ENCODE data around the gene A1CF.
"Not testable (repeated sequence)": the region's sequence is repeated elsewhere in the genome, so short reads cannot be mapped to it uniquely, and the experiment has no call there.

The A1CF gene

DNA sequence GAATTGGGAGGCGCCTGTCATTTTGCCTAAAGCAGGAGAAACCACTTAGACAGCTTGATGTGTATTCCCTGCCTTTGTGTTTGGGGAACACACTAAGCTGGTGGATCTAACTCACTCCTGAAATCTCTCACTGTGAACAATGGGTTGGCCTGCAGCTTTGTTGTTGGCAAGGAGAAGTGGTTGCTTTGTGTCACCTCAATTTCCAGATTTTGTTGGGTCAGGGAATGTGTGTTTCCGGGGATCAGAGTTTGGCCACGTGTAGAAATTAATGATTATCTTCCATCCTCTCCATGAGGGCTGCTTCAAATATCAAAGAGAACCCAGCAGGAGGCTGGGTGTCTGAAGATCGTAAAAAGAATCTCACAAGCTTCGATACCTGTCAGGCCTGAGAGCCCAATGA is 27.8 kb downstream of the A1CF start:
- no peak for DNase-seq

DNA sequence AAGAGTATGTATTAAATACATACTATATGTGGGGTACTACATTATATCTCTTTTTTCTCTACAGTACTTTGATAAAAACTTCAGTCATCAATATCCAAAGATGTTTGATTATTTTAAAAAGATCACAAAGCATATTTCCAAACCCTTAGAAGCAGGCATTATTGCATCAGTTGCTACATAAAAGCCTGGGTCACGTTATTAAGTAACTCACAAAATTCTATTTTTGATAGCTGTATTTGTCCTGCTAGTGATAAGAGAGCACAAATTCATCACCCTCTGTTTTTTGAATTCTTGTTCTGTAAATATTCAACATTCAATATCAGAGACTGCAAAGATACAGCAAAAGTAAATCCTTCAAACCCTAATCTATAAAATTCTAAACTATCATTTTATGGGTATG is 30.0 kb downstream of the A1CF start:
- DNase-seq, result no peak

GRCh38 chr10:50855015-50855414 is 30.4 kb downstream of the A1CF start:
- no peak for DNase-seq

- no peak for DNase-seq
These were observed 31.9 kb downstream of the A1CF start for GRCh38 chr10:50853557-50853956.

DNA sequence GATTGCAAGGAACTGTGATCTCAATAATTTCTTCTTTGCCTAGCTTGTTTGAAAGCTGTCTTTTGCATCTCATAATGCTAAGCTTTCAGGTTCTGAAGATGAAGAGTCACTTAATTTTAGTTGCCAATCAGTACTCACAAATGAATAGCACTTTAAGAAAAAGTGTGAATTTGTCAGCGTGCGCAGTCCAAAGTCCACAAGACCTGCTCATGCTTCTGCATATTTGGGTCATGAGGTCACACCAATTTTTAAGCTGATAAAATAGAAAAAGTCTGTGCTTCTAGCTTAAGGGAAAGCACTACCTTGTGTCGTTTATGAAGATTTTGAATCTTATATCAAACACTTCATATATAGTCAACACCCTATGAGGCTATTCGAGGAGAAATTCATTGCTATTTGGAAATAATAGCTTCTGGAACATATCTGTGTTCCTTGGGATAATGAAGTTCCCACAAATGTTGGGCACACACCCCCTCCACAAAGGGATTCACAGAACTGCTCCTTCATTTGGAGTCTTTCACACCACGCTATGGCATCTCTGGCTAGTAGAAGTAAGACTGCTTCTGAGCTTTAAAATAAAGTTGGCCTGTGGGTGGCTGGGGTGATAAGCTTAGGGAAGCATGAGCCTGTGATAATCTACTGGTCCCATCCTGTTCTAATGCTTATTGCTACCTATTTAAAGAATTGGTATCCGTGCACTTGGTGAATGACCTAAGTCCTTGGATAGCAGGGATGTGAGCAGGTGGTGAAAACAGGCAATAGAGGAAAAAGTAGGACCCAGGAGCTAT is 33.3 kb downstream of the A1CF start:
- DNase-seq, result no peak

DNA sequence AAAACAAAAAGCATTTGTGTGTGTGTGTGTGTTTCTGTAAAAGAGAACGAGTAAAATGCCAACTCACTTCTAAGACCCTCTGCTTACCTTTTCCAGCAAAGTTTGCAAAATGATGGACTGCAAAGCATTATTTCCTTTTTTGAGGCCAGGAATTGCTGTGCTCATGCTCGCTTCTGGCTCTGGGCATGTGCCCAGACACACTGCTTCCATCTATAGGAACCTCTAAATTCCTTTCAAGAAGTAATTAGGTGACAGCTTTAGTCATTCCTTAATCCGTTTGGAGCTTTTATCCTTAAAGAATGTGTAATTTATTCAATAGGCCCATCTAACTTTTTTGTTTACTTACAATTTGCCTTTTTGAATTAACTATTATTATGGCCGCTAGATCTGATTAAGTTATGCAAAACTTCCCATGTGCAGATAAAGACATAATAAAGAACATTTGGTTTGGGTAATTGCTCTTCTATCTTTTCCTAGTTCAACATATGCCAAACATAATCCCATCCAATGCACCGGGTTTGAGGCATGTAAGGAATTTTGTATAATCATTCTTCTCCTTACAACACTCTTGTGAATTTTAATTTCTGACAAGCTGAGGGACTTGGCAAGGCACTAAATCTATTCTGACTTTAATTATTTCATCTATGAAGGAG is 34.7 kb downstream of the A1CF start:
- DNase-seq, result no peak

GRCh38 chr10:50846753-50847152 is 38.7 kb downstream of the A1CF start:
- DNase-seq, result no peak

DNA sequence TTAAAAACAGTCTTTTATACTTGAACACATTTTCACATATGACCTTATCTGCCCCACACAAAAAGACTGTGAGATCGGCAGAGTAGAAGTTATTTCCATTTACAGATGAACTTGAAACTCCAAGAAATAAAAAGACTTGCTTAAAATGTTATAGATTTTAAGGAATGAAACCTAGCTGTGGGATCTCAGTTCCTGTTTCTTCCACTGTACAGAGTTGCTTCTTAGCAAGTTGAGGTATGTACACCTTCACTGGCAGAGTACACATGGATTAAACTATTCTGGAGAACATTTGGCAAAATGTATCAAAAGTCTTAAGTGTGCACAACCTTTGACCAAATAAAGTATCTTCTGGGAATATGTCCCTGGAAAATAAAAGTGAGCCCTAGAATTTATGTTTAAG is 48.3 kb downstream of the A1CF start:
- DNase-seq, result no peak

DNA sequence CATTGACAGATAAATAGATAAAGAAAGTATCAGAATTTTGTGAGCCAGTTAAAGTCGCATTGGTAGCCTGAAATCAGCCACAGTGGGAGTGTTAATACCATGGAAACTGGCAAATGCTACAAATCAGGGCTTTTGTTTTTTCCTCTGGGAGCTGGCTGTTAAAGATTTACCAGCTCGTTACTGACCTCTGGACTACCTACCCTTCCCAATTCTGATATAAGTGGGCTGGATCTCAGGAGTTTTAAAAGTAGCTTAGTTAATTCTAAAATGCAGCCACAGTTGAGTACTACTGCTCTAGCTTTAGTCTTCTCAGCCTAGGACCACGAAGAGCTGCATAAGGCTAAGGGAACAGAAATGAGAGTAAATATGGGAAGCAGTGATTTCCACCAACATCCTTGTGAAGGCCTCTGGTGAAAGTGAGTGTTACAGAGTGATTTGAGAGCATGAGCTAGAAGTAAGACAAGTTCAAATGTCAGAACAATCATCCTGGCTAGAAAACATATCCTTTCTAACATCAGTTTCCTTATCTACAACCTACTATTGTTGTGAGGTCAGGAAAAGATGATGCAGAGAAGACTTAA is 53.2 kb downstream of the A1CF start:
- DNase-seq, result no peak

DNA sequence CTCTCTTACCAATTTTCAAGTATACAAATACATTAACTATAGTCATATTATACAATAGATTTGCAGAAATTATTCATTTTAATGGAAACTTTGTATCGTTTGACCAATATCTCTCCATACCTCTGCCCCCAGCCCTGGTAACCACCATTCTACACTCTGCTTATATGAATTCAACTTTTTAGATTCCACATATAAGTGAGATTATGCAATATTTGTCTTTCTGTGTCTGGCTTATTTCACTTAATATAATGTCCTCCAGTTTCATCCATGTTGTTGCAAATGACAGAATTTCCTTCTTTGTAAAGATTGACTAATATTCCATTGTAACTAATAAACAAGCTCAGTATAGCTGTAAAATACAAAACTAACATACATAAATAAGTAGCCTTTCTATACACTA is 55.4 kb downstream of the A1CF start:
- no peak for DNase-seq

DNA sequence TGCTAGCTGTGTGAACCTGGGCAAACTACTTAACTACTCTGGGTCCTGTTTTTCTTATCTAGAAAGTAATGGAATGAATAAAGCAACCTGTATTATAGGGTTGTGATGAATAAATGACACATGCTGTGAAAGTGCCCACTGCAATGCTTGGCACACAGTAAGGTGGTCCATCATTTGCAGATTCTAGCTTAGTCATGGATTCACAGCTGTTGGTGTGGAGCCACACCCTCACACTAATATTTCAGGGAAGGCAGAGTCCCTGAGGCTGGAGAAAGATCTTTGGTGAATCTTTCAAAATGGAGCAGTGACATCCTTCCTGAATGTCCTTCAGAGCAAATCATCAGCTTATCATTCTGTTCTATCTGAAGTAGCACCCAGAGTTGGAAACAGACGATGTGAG is 60.6 kb downstream of the A1CF start:
- DNase-seq, result no peak

DNA sequence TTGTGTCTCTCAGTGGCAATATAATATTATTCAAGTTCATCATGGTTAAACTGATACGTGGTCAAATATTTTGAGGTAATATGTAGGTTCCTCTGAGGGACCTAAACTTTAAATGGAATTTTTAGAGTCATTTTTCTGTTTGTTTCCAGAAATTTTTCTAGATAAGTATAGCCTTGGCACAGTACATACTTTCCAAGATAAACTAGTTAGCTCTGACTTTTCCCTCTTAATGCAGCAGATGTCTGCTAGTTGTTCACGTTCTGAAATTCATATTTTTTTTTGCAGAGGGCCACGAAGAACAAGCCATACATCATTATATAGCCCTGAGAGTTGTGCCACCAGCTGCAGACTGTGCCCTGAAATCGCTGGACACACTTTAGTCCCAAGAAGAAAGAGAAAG is 61.6 kb downstream of the A1CF start:
- no peak for DNase-seq

DNA sequence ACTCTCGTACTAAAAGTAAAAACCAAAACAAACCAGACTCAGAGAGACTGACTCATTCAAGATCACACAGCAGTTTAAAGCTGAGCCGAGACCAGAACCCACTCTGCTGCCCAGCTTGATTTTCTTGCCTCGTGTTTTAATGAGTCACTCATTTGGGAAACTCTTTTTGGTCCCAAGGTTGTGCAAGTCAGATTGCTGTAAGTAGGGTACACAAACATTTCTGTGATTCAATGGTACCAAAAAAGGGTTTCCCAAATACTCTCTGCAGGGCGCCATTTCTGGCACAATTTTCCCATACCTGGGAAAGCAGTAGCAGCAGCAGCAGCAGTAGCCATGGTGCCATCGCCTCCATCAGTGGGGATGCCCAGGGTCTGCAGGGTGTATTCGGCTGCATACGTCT is 75.8 kb downstream of the A1CF start:
- no peak for DNase-seq

DNA sequence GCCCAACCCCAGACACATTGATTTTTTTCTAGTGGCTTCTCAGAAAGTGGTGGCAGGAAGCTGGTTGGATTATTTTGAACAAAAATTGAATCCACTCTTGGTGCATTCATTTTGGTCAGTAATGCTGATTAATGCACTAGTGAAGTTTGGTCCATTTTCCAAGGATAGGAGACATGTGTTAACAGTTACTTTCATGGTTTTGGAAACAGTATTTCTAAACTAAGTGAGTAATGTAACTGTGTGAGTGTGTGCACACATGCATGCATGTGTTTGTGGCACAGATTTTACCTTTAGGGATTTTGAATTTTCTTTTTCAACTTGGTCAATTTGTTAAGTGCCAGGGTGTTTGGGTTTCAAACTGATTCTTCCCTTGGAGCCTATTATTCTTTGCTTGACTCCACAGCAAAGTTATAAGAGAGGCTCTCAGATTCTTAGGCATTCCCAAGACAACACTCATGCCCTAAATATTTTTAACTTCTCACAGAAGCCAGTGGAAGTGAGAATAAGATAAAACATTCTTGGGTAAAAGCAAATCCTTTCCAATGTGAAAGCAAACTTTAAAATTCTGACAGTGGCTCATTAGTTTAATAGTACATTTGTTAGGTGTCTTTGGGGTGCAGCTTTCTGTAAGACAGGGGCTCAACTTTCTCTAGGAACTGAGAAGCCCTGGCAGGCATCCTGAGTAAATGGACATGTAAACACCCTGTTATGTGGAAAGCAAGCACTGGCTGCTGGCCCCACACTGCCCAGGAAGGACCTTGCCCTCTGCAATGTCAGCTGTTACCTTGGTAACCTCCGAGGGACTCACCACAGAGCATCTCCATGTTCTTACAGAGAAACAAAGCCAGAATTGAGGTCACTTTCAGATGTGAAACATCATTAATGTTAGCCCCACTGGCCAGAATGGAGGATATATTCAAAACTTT is 77.3 kb downstream of the A1CF start:
- DNase-seq, result no peak

DNA sequence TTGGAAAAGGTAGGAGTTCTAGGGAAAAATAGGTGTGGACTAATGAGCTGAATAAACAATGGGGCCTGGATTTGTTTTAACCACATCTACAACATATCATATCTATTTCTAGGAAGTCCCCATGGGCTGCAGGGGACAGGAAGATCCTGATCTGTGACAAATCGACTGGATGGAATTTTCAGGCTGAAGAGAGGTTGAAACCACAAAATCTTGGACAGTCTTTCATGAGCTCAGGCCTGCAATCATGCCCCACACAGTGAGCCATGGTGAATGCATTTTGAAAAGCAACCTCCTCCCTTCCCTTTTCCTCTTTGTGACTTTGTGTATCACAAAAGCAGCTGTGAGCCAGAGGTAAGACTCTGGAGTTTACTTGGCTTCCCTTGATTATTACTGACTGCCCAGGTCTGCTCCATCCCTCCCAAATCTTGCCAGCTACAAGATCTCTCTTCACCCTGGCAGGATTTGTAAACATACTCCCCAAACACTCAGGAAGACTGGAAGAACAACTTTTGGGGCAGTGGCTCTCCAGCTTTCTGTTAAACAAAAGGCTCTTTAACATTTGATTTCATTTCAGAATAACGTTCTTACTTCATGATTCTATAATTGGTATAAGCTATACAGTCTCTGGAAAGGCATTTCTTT is 79.3 kb downstream of the A1CF start:
- no peak for DNase-seq

GRCh38 chr10:50799595-50799994 is 85.8 kb downstream of the A1CF start:
- no peak for DNase-seq

GRCh38 chr10:50798297-50798696 is 87.1 kb downstream of the A1CF start:
- DNase-seq, result no peak

DNA sequence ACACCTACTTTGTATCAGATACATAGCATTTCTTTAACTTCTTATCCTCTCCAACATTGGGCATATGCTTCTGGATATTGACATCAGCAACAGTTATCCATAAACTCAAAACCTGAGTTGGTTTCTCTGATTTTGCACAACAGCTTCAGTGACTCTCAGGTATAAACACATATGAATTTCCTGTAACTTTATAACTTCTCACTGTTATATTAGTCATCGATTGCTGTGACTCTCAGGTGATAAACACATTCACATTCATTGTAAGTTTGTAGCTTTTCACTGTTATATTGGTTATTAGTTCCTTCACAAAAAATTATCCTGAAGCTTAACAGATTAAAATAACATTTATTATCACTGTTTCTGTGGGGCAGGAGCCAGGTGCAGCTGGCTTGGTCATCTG is 88.7 kb downstream of the A1CF start:
- no peak for DNase-seq

DNA sequence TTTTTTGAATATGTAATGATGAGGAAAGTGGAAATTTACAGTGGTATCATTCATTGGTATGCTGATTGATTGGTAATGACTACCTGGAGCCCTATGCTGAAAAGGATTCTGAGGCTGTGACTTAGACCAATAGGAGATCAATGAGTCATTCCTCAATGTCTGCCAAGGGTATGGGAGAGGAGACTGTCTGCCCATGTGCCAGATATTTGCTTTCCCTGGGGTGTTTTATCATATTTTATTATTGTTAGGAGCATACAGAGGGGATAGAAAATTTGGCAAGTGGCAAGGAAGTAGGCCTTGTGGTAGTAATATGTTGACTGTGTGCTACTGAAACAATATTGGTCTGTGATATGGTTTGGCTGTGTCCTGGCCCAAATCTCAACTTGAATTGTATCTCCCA is 90.9 kb downstream of the A1CF start:
- no peak for DNase-seq

- DNase-seq, result no peak
These were observed 96.2 kb downstream of the A1CF start for GRCh38 chr10:50788951-50789945.

- not testable (repeated sequence) for DNase-seq
These were observed 97.5 kb downstream of the A1CF start for GRCh38 chr10:50787962-50788361.

Measured in activated CD8-positive, alpha-beta memory T cell treated with anti-CD3 and anti-CD28 coated beads, Interleukin-2, amount 50 U/mL, for 4 hours (primary cell).